Epithelial cell of esophagus (primary cell): ENCODE results near the gene CCDC13.
"Not testable (repeated sequence)": the region's sequence is repeated elsewhere in the genome, so short reads cannot be mapped to it uniquely, and the experiment has no call there.

ENCODE experiments used
- DNase-seq: peaks from one replicate; pipeline ENCODE4 v3.0.0; 2010; ENCODE audit warnings: low read depth
- H3K4me3 ChIP-seq: 2 replicates; pipeline ENCODE4 v1.5.1; 2011; ENCODE audit warnings: mild to moderate bottlenecking, low read length, control low read depth
- CTCF ChIP-seq: IDR thresholded peaks from 2 replicates; pipeline ENCODE4 v1.5.1; 2011; ENCODE audit warnings: low read depth, mild to moderate bottlenecking, low read length, control low read depth, inconsistent platforms; ENCODE audit not compliant: insufficient read depth; ENCODE audit errors: missing control alignments

Gene CCDC13

GRCh38 chr3:42814246-42814645 lies 41.2 kb upstream of the CCDC13 start:
- no peak for TF ChIP-seq CTCF
- no peak for DNase-seq
- H3K4me3 ChIP-seq, result no peak overlapping the region

- DNase-seq, H3K4me3 ChIP-seq: not testable (repeated sequence)
These were observed 38.2 kb upstream of the CCDC13 start for GRCh38 chr3:42811118-42811883.

GRCh38 chr3:42810706-42811105 lies 37.7 kb upstream of the CCDC13 start:
- peak; percentile 17 for DNase-seq
- H3K4me3 ChIP-seq, result not testable (repeated sequence)

DNA sequence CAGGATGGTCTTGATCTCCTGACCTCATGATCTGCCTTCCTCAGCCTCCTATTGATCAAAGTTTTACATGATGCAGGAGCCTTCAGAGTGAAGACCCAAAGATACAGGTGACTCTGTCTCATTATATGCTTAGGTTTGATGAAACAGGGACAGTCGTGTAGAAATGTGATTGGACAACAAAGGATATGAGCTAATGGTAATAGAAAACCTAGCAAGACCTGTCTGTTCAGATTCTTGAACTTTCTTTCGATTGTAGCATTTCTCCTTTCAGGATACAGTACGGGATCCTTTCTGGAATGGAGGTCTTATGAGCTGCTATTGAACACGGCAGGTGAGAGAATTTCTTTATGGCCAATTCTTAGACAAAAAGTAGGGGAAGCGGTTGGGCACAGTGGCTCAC lies 36.1 kb upstream of the CCDC13 start, which contains the start of gene ACKR2:
TSS of gene ACKR2 (plus strand) at position 244 of the 400 bp plus-strand sequence. CDS start 55,058 bp downstream, outside the sequence.
- DNase-seq, result peak; percentile 65
- TF ChIP-seq CTCF, result no peak
- H3K4me3 ChIP-seq, result no peak within 1 kb of the TSS

DNA sequence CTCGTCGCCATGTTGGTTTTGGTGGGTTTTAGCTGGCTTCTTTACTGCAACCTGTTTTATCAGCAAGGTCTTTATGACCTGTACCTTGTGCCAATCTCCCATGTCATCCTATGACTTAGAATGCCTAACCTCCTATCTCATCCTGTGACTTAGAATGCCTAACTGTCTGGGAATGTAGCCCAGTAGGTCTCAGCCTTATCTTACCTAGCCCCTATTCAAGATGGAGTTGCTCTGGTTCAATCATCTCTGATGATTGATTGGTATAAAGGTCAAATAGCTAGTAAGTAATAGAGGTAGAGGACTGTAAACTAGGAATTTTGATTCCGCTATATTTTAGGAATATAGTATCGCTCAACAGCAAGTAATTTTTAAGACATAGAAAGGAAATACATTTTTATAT lies 34.9 kb upstream of the CCDC13 start:
- TF ChIP-seq CTCF, result no peak
- H3K4me3 ChIP-seq, result no peak overlapping the region
- DNase-seq, result peak; percentile 56

- DNase-seq, result peak; percentile 19
- H3K4me3 ChIP-seq, result peak overlapping the region; percentile 95
- TF ChIP-seq CTCF, result no peak
These were observed 32.2 kb upstream of the CCDC13 start for GRCh38 chr3:42805141-42805821.

DNA sequence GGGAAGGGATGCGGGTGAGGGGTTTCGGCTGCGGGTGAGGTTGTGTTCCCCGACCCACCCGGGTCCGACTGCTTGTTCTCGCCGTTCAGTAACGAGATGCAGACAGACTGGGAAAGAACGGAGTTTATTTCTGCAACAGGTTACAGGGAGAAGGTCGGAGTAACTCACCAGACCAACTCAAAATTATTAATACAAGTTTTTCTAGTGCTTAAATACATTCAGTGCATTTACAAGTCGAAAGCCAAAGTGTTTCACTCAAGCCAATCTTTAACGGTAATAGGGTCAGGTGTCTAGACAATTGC lies 31.7 kb upstream of the CCDC13 start:
- TF ChIP-seq CTCF, result no peak
- H3K4me3 ChIP-seq, result peak overlapping the region; percentile 95
- no peak for DNase-seq
